C4-2B (cell line): ENCODE measurements around the gene PCDHB13.

Experiments
- H3K27ac ChIP-seq: fragments of 450-650 bp; 2 replicates; pipeline ENCODE4 v1.5.1; 2017
- CTCF ChIP-seq: fragments of 450-650 bp; conservative IDR thresholded peaks from 2 replicates; pipeline ENCODE4 v1.5.1; 2017; ENCODE audit warnings: mild to moderate bottlenecking
- ZFX ChIP-seq: fragments of 450-650 bp; IDR thresholded peaks from 2 replicates; pipeline ENCODE4 v1.6.1; 2017

Gene PCDHB13

DNA sequence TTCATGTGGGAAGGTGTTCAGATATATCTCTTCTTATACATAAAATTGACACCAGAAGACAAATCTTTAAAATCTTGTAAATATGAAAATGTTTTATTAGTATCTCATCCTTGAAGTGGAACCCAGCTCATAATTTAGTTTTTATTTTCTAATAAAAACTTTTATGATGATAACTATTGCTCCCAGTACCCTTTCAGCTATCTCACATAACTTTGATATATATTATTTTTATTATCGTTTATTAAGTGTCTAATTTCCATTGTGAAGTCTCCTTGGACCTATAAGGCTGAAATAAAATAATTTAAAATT lies 47.5 kb downstream of the PCDHB13 start:
- TF ChIP-seq CTCF (no peak), ZFX (no peak)
- H3K27ac ChIP-seq = no peak overlapping the region
